OCI-LY7 (cell line): ENCODE measurements around the gene SERPINF2. TPM values are rescaled to one million over a fixed set of nuclear protein-coding genes. Genes with fewer than 3 reads are reported as not detected.

Experiments used
- BruUV-seq: library from RNA; stranded (reverse); fragments of 400-500 nt; replicated peaks from 2 replicates; lab custom pipeline; 2021; lab: Mats Ljungman, UMichigan
- CTCF ChIA-PET: fragments of 300-600 bp; sonication (Branson Sonifier 250); formaldehyde crosslinking; loops from one replicate; lab custom pipeline; 2022; ENCODE audit warnings: antibody characterized with exemption; ENCODE audit not compliant: unreplicated experiment; lab: Charles Lee
- POLR2A ChIA-PET: fragments of 300-600 bp; sonication (Branson Sonifier 250); formaldehyde crosslinking; loops from one replicate; lab custom pipeline; 2022; ENCODE audit warnings: antibody characterized with exemption; lab: Charles Lee
- DNase-seq: peaks from one replicate; pipeline ENCODE4 v3.0.0-alpha.2; 2015; ENCODE audit warnings: low spot score
- H2AFZ ChIP-seq: fragments of 200-600 bp; sonication (generic), shearing (Covaris generic); 2 replicates; pipeline ENCODE4 v1.6.1; 2014; ENCODE audit warnings: mild to moderate bottlenecking, antibody characterized with exemption, low read length, moderate library complexity
- H3K27ac ChIP-seq: fragments of 200-600 bp; sonication (generic); 2 replicates; pipeline ENCODE4 v1.5.1; 2014; ENCODE audit warnings: mixed run types, low read depth, mild to moderate bottlenecking, moderate library complexity, low read length, inconsistent platforms; ENCODE audit not compliant: poor library complexity, severe bottlenecking
- H3K36me3 ChIP-seq: fragments of 200-600 bp; sonication (generic); 2 replicates; pipeline ENCODE4 v1.6.1; 2014; ENCODE audit warnings: mild to moderate bottlenecking, antibody characterized with exemption, low read length, moderate library complexity, mixed read lengths; ENCODE audit not compliant: insufficient read depth
- H3K4me1 ChIP-seq: fragments of 200-600 bp; sonication (generic); 2 replicates; pipeline ENCODE4 v1.5.1; 2014; ENCODE audit warnings: mild to moderate bottlenecking, low read length; ENCODE audit not compliant: insufficient read depth, poor library complexity, severe bottlenecking
- H3K4me2 ChIP-seq: fragments of 200-600 bp; sonication (generic); 2 replicates; pipeline ENCODE4 v1.6.1; 2014; ENCODE audit warnings: mild to moderate bottlenecking, low read length
- H3K4me3 ChIP-seq: fragments of 200-600 bp; sonication (generic); 2 replicates; pipeline ENCODE4 v1.5.1; 2014; ENCODE audit warnings: mild to moderate bottlenecking, low read depth, low read length; ENCODE audit not compliant: poor library complexity, severe bottlenecking
- H3K79me2 ChIP-seq: fragments of 200-600 bp; sonication (generic); 2 replicates; pipeline ENCODE4 v1.6.1; 2016; ENCODE audit warnings: low read depth, mild to moderate bottlenecking, low read length, moderate library complexity, mixed read lengths; ENCODE audit not compliant: insufficient read depth
- H3K9me2 ChIP-seq: fragments of 200-600 bp; sonication (generic); 2 replicates; pipeline ENCODE4 v1.6.1; 2016; ENCODE audit warnings: mild to moderate bottlenecking, low read length, mixed read lengths; ENCODE audit not compliant: insufficient read depth
- H3K9me3 ChIP-seq: fragments of 200-600 bp; sonication (generic); 2 replicates; pipeline ENCODE4 v1.6.1; 2014; ENCODE audit warnings: mild to moderate bottlenecking, mixed run types, low read length, mixed read lengths
- H4K20me1 ChIP-seq: fragments of 200-600 bp; sonication (generic); 2 replicates; pipeline ENCODE4 v1.6.1; 2014; ENCODE audit warnings: mild to moderate bottlenecking, antibody characterized with exemption, low read length, moderate library complexity, mixed read lengths; ENCODE audit not compliant: insufficient read depth
- EZH2phosphoT487 ChIP-seq: fragments of 200-600 bp; sonication (generic); IDR thresholded peaks from 2 replicates; pipeline ENCODE4 v1.6.1; 2018; ENCODE audit warnings: low read depth, borderline replicate concordance, mild to moderate bottlenecking, mixed run types, antibody characterized with exemption, low read length, moderate library complexity, mixed read lengths
- intact Hi-C: fragments of 100-400 bp; cut with micrococcal nuclease; formaldehyde crosslinking; loops from one replicate; pipeline ENCODE4 v1.10.0; 2022; ENCODE audit not compliant: unreplicated experiment
- total RNA-seq, 2 experiments: library from RNA; depleted of rRNA in 1 of 2; stranded (reverse); fragments of >200 nt in 1 of 2; shearing (Covaris generic) in 1 of 2; gene quantifications; 2 replicates each; pipeline ENCODE4 v1.2.3, GENCODE V29; 2014 to 2022
- TF ChIP-seq, protein P1 (sequence below): fragments of 200-600 bp; sonication (generic); conservative IDR thresholded peaks from 2 replicates; pipeline ENCODE4 v1.5.1; 2014; ENCODE audit warnings: mild to moderate bottlenecking, antibody characterized with exemption, low read length, moderate library complexity, mixed read lengths

The SERPINF2 gene
- total RNA-seq, 2 experiments from 2014 or later, result 0.38 to 1.0 TPM

- TSS peak; percentile 96 for BruUV-seq
- DNase-seq, result peak; percentile 100
- Histone ChIP-seq H3K79me2 (no peaks in the 10 kb centered on the region), H4K20me1 (no peaks in the 10 kb centered on the region), H3K4me2 (peak overlapping the region; percentile 89), H3K9me2 (no peaks in the 10 kb centered on the region), H3K9me3 (no peaks in the 10 kb centered on the region), H3K36me3 (no peaks in the 10 kb centered on the region), H3K4me1 (peaks cover 30% of the 10 kb centered on the region), H3K4me3 (peak overlapping the region; percentile 85), H3K27ac (peak overlapping the region; percentile 88), H2AFZ (peak overlapping the region; percentile 60; the same call in 1 of the 2 replicates)
- intact Hi-C loops, result loop anchor here (2.0 to 10.0 kb wide), 4 partner anchors 31 to 686 kb away; partner anchors contain the start of genes MNT, PITPNA and PRPF8
- CTCF ChIA-PET, result interaction anchor here (0.8 to 1.2 kb wide), 3 partner anchors 69 to 149 kb away, joined by 3 to 4 read pairs (median 3); no protein-coding TSS in a partner anchor
- TF ChIP-seq, protein P1, sequence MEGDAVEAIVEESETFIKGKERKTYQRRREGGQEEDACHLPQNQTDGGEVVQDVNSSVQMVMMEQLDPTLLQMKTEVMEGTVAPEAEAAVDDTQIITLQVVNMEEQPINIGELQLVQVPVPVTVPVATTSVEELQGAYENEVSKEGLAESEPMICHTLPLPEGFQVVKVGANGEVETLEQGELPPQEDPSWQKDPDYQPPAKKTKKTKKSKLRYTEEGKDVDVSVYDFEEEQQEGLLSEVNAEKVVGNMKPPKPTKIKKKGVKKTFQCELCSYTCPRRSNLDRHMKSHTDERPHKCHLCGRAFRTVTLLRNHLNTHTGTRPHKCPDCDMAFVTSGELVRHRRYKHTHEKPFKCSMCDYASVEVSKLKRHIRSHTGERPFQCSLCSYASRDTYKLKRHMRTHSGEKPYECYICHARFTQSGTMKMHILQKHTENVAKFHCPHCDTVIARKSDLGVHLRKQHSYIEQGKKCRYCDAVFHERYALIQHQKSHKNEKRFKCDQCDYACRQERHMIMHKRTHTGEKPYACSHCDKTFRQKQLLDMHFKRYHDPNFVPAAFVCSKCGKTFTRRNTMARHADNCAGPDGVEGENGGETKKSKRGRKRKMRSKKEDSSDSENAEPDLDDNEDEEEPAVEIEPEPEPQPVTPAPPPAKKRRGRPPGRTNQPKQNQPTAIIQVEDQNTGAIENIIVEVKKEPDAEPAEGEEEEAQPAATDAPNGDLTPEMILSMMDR, result no peak
- no peak for TF ChIP-seq EZH2phosphoT487
- POLR2A ChIA-PET, result interaction anchor here (0.5 to 2.4 kb wide), 8 partner anchors 10 to 620 kb away, joined by 3 to 10 read pairs (median 4); partner anchors contain the start of genes RPA1 and SMYD4
Observed at GRCh38 chr17:1716076-1716911, 26.4 kb upstream of the SERPINF2 start.

GRCh38 chr17:1716912-1717695 lies 25.6 kb upstream of the SERPINF2 start:
- no peaks in the 10 kb centered on the region for H3K36me3 ChIP-seq
- H3K9me3 ChIP-seq, result no peaks in the 10 kb centered on the region
- TF ChIP-seq, protein P1, result no peak
- no peak for TF ChIP-seq EZH2phosphoT487
- peak; percentile 98 for DNase-seq
- H3K4me3 ChIP-seq, result peak overlapping the region; percentile 79
- intact Hi-C loops, result loop anchor here (2.0 to 10.0 kb wide), 4 partner anchors 32 to 685 kb away; partner anchors contain the start of genes MNT, PITPNA and PRPF8
- BruUV-seq, result no TSS peak
- peaks cover 33% of the 10 kb centered on the region for H3K4me1 ChIP-seq
- H3K9me2 ChIP-seq, result no peaks in the 10 kb centered on the region
- peak overlapping the region; percentile 89 for H3K4me2 ChIP-seq
- H3K79me2 ChIP-seq, result no peaks in the 10 kb centered on the region
- peak overlapping the region; percentile 88 for H3K27ac ChIP-seq
- peak overlapping the region; percentile 60 for H2AFZ ChIP-seq
- H4K20me1 ChIP-seq, result no peaks in the 10 kb centered on the region
- ChIA-PET CTCF (interaction anchor here (0.5 to 1.2 kb wide), 4 partner anchors 70 to 873 kb away, joined by 3 to 4 read pairs (median 3); no protein-coding TSS in a partner anchor), POLR2A (interaction anchor here (0.5 to 2.4 kb wide), 9 partner anchors 10 to 619 kb away, joined by 3 to 10 read pairs (median 4); partner anchors contain the start of genes RPA1 and SMYD4)
